GM12891 (cell line): ENCODE results near the gene RNASET2.

Source experiments
- PAX5 ChIP-seq: IDR thresholded peaks from 2 replicates; pipeline ENCODE4 v1.6.1; 2011; ENCODE audit warnings: low read length, moderate library complexity, mild to moderate bottlenecking; ENCODE audit not compliant: insufficient read depth, severe bottlenecking
- POLR2A ChIP-seq: IDR thresholded peaks from 2 replicates; pipeline ENCODE4 v1.6.1; 2011; ENCODE audit warnings: low read depth, low read length, control low read depth
- POLR2AphosphoS5 ChIP-seq: IDR thresholded peaks from 2 replicates; pipeline ENCODE4 v1.6.1; 2011; ENCODE audit warnings: low read depth, low read length, control low read depth
- POU2F2 ChIP-seq: IDR thresholded peaks from 2 replicates; pipeline ENCODE4 v1.6.1; 2011; ENCODE audit warnings: low read depth, mild to moderate bottlenecking, control low read depth, low read length, moderate library complexity
- TAF1 ChIP-seq: IDR thresholded peaks from 2 replicates; pipeline ENCODE4 v1.6.1; 2011; ENCODE audit warnings: low read depth, low read length, control low read depth

DNA sequence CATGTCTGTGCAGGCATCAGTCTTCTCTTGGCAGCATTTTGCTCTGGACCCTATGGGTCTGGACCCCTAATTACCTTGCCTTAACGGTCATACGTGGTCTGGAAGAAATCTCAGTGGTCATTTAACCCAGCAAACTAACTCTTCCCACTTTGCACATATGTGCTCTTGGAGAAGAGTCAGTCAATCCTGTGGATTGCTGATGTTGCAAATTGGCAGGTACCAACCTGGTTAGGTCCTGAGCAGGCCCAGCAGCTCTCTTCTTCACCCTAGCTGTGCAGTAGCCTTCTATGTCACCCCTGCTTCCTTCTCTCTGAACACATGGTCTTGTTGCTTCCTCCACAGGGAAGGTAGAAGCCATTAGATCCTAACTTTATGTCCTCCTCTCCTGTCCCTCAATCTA, 44.4 kb upstream of the RNASET2 start:
- TF ChIP-seq POLR2A = no peak
- TF ChIP-seq POLR2AphosphoS5 = no peak
- TF ChIP-seq PAX5 = no peak
- no peak for TF ChIP-seq TAF1
- no peak for TF ChIP-seq POU2F2
